Muscle layer of duodenum (tissue), 2 donors: ENCODE results near the gene CNTNAP2.

Source experiments
- H3K27ac ChIP-seq: one replicate; pipeline ENCODE4 v1.7.0; 2013; ENCODE audit warnings: mild to moderate bottlenecking, low read length
- H3K27me3 ChIP-seq: one replicate; pipeline ENCODE4 v1.7.0; 2013; ENCODE audit warnings: low read depth, mild to moderate bottlenecking, control low read depth, low read length
- H3K36me3 ChIP-seq, 2 donors: one replicate each; pipeline ENCODE4 v1.7.0; 2013; ENCODE audit warnings: low read length in 2 of 2, control low read depth in 1 of 2, mild to moderate bottlenecking in 1 of 2; ENCODE audit not compliant: insufficient read depth in 2 of 2, control insufficient read depth in 1 of 2
- H3K4me1 ChIP-seq, 2 donors: one replicate each; pipeline ENCODE4 v1.7.0; 2013; ENCODE audit warnings: low read length in 2 of 2, mild to moderate bottlenecking in 2 of 2, control low read depth in 1 of 2, moderate library complexity in 1 of 2; ENCODE audit not compliant: insufficient read depth in 2 of 2, control insufficient read depth in 1 of 2
- H3K4me3 ChIP-seq, 2 donors: one replicate each; pipeline ENCODE4 v1.7.0; 2013; ENCODE audit warnings: low read length in 2 of 2, low read depth in 1 of 2, mild to moderate bottlenecking in 1 of 2
- H3K9me3 ChIP-seq, 2 donors: one replicate each; pipeline ENCODE4 v1.7.0; 2013; ENCODE audit warnings: low read length in 2 of 2, control low read depth in 1 of 2, mild to moderate bottlenecking in 1 of 2; ENCODE audit not compliant: control insufficient read depth in 1 of 2
- donor health status: healthy.

Gene CNTNAP2

GRCh38 chr7:148332191-148333186 is 2215.9 kb downstream of the CNTNAP2 start:
- no peak overlapping the region for H3K4me3 ChIP-seq
- no peaks in the 10 kb centered on the region for H3K9me3 ChIP-seq
- no peaks in the 10 kb centered on the region for H3K36me3 ChIP-seq
- H3K27me3 ChIP-seq: peaks cover 4% of the 10 kb centered on the region
- no peak overlapping the region for H3K27ac ChIP-seq
- H3K4me1 ChIP-seq: no peaks in the 10 kb centered on the region

GRCh38 chr7:148334441-148334956 is 2217.9 kb downstream of the CNTNAP2 start:
- Histone ChIP-seq H3K36me3 (no peaks in the 10 kb centered on the region), H3K4me1 (peaks cover 0 to 13% of the 10 kb centered on the region in 2 donors), H3K9me3 (no peaks in the 10 kb centered on the region), H3K27ac (no peak overlapping the region), H3K4me3 (no peak overlapping the region), H3K27me3 (peaks cover 21% of the 10 kb centered on the region)

DNA sequence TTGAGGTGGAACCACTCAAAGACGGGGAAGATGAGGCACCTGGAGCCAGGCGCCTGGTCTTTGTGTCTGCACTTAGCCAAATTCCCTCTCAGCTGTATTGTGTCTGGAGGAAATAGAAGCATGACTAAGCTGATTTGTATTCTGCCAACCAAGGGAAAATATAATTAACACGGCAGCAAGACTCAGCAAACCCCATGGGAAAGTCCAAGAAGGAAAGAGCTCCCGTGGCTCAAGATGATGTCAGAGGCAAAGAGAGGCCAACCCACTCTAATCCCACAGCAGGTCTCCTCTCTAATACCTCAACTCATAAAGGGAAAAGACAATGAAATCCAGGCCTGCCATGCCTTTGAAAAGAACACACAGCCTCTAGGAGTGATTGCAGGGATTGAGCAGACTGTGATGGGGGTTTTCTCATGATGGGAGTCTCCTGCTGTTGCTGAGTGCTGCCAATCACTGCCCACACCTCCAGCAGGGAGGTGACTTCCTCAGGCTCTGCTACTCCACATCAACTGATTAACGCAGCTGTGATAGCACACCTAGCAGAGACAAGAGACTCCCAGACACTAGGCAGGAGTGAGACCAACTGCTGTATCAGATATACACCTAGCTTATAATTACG is 2218.5 kb downstream of the CNTNAP2 start:
- Histone ChIP-seq H3K4me1 (peaks cover 0 to 15% of the 10 kb centered on the region in 2 donors), H3K36me3 (no peaks in the 10 kb centered on the region), H3K4me3 (no peak overlapping the region), H3K27ac (no peak overlapping the region), H3K27me3 (peaks cover 24% of the 10 kb centered on the region), H3K9me3 (no peaks in the 10 kb centered on the region)

- no peaks in the 10 kb centered on the region for H3K36me3 ChIP-seq
- H3K27ac ChIP-seq: no peak overlapping the region
- H3K4me1 ChIP-seq: peaks cover 0 to 15% of the 10 kb centered on the region in 2 donors
- no peaks in the 10 kb centered on the region for H3K9me3 ChIP-seq
- no peak overlapping the region for H3K4me3 ChIP-seq
- peaks cover 24% of the 10 kb centered on the region for H3K27me3 ChIP-seq
Observed at GRCh38 chr7:148335790-148336189, 2219.2 kb downstream of the CNTNAP2 start.

DNA sequence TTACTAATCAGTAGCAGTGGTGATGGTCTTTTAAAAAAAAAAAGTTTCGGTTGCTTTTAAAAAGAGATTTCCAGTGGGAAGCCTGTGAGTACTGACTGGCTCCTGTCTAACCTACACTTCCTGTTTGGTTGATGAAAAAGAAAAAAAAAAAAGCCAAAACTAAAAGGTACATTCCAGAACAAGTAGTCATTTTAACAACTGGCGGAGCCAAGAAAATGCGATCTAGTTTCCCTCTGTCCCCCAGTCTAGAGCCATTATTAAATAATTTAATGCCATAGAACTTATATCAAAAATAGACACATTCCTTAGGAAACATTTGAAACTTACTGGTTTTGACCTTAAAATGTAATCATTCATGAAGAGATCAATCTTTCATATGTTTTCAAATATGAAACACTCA is 2219.8 kb downstream of the CNTNAP2 start:
- Histone ChIP-seq H3K36me3 (no peaks in the 10 kb centered on the region), H3K4me3 (no peak overlapping the region), H3K4me1 (peaks cover 0 to 15% of the 10 kb centered on the region in 2 donors), H3K27me3 (peaks cover 24% of the 10 kb centered on the region), H3K27ac (no peak overlapping the region), H3K9me3 (no peaks in the 10 kb centered on the region)

DNA sequence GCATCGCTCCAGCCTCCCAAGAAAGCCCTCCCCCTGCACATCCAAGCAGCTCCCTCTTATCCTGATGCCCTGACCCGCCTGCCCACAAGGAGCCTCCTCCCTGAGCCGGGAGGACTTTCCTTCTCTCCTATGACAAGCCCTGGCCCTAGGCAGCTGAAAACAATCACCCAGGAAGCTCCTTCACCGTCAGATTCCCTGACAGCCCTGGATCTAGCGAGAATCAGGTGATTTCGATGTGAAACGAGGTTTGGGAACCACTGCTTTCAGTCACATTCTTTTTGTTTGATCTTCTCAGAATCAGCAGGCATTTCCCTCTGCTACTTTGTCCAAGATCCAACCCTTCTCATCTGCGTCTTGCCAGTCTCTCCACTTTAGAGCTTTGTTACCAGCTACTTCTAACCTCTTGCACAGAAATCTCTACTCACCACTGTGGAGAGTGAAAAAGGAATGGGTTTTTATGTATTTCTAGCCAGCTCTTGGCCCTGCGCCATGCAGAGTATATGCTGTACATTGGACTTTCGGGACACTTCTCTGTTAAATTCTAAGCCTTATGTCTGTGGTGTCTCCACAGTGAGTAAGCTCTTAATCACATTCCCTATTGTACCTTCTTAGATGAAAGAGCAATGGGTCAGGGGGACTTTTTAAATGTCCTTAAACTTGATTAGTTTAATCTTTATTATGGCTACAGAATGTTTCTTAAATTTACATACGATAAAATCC is 2220.8 kb downstream of the CNTNAP2 start:
- no peak overlapping the region for H3K4me3 ChIP-seq
- H3K27ac ChIP-seq: no peak overlapping the region

GRCh38 chr7:148337995-148338747 is 2221.6 kb downstream of the CNTNAP2 start:
- H3K4me3 ChIP-seq: no peak overlapping the region
- H3K9me3 ChIP-seq: no peaks in the 10 kb centered on the region
- no peak overlapping the region for H3K27ac ChIP-seq
- H3K27me3 ChIP-seq: peaks cover 24% of the 10 kb centered on the region
- no peaks in the 10 kb centered on the region for H3K36me3 ChIP-seq
- H3K4me1 ChIP-seq: peaks cover 0 to 15% of the 10 kb centered on the region in 2 donors

More for the DNA sequence above, 2220.8 kb downstream of the CNTNAP2 start:
- H3K4me1 ChIP-seq: peaks cover 0 to 15% of the 10 kb centered on the region in 2 donors
- no peaks in the 10 kb centered on the region for H3K36me3 ChIP-seq
- no peaks in the 10 kb centered on the region for H3K9me3 ChIP-seq
- H3K27me3 ChIP-seq: peaks cover 24% of the 10 kb centered on the region

- Histone ChIP-seq H3K4me3 (no peak overlapping the region), H3K27ac (no peak overlapping the region), H3K27me3 (peaks cover 20% of the 10 kb centered on the region)
Observed at GRCh38 chr7:148340438-148341280, 2224.1 kb downstream of the CNTNAP2 start.

DNA sequence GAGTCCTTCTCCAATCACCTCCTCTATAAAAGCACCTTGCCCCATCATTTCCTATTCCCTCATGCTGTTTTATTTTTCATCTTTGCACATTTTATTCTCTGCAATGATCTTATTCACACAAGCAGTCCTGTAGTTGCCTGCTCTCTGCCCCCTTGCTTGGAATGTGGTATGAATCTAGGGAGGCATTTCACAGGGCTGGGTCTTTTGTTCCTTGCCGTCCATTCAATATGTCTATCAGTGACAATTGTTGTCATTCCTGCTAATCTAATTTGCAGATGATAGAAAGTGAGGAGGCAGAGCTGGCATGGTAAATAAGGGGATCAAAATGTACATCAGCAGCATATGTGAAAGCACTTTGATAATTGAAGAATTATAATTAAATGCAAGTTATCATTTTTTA is 2227.8 kb downstream of the CNTNAP2 start:
- Histone ChIP-seq H3K27ac (no peak overlapping the region), H3K4me1 (peaks cover 0 to 3% of the 10 kb centered on the region in 2 donors), H3K27me3 (peaks cover 4% of the 10 kb centered on the region), H3K9me3 (no peaks in the 10 kb centered on the region), H3K36me3 (no peaks in the 10 kb centered on the region), H3K4me3 (no peak overlapping the region)

More at GRCh38 chr7:148340438-148341280, 2224.1 kb downstream of the CNTNAP2 start:
- Histone ChIP-seq H3K36me3 (no peaks in the 10 kb centered on the region), H3K4me1 (peaks cover 0 to 15% of the 10 kb centered on the region in 2 donors), H3K9me3 (no peaks in the 10 kb centered on the region)

DNA sequence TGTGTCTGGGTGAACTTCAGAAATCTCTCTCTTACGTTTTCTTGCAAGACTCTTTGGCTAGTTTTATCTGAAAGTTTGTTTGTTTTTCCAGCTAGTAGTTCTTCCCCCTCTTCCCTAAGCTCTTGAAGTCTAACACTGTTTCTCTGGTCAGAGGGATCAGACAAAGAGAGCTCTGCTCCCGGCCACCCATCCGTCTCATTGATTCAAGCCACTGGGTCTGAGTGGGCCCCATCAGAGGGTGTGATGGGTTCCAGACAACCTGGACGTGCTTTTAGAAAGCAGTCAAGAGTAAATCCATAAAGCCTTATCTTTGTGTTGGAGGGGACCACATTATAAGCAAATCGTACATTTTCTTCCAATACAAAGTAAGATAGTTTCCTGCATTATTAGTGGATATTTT is 2231.4 kb downstream of the CNTNAP2 start:
- H3K4me3 ChIP-seq: no peak overlapping the region
- no peak overlapping the region for H3K27ac ChIP-seq
- H3K27me3 ChIP-seq: no peaks in the 10 kb centered on the region
- H3K4me1 ChIP-seq: no peaks in the 10 kb centered on the region
- H3K36me3 ChIP-seq: no peaks in the 10 kb centered on the region
- H3K9me3 ChIP-seq: no peaks in the 10 kb centered on the region
